Measurements from ENCODE around the gene PGGHG.

- TF ChIP-seq CTCF (IDR thresholded peaks at IDR 0.05), result no peak
- no peak for TF ChIP-seq POLR2A (IDR thresholded peaks at IDR 0.05)
Measured at GRCh38 chr11:289712-290620, 1.0 kb downstream of the PGGHG start.

Measured in right lobe of liver (tissue), 4 donors.